ENCODE measurements around the gene SSRP1.

Gene SSRP1

GRCh38 chr11:57320719-57321387 lies 14.8 kb downstream of the SSRP1 start:
- peaks cover 0 to 4% (median 0%) of the 10 kb centered on the region in 5 donors for H3K27me3 ChIP-seq (ENCODE audit: control insufficient read depth in 5 of 5, insufficient read depth in 4 of 5, low read length in 5 of 5)
- H3K4me1 ChIP-seq (ENCODE audit: control insufficient read depth in 5 of 5, insufficient read depth in 5 of 5, low read length in 5 of 5): peaks cover 44 to 89% (median 84%) of the 10 kb centered on the region in 5 donors
- peak overlapping the region; percentile 60 to 85 (median 80) for H3K4me3 ChIP-seq (ENCODE audit: low read depth in 1 of 5, low read length in 5 of 5)
- H3K9me3 ChIP-seq (ENCODE audit: control insufficient read depth in 5 of 5, low read length in 5 of 5): no peaks in the 10 kb centered on the region
- H3K27ac ChIP-seq (ENCODE audit: low read depth, low read length): peak overlapping the region; percentile 96
- peaks cover 0 to 39% (median 30%) of the 10 kb centered on the region in 5 donors for H3K36me3 ChIP-seq (ENCODE audit: control insufficient read depth in 5 of 5, insufficient read depth in 5 of 5, low read length in 5 of 5)
- peak overlapping the region; percentile 41 to 97 (median 60) for H3K9ac ChIP-seq (ENCODE audit: low read length in 5 of 5)

GRCh38 chr11:57320067-57320718 lies 15.5 kb downstream of the SSRP1 start:
- H3K36me3 ChIP-seq (ENCODE audit: control insufficient read depth in 5 of 5, insufficient read depth in 5 of 5, low read length in 5 of 5): peaks cover 0 to 45% (median 33%) of the 10 kb centered on the region in 5 donors
- H3K4me1 ChIP-seq (ENCODE audit: control insufficient read depth in 5 of 5, insufficient read depth in 5 of 5, low read length in 5 of 5): peaks cover 37 to 89% (median 84%) of the 10 kb centered on the region in 5 donors
- H3K9me3 ChIP-seq (ENCODE audit: control insufficient read depth in 5 of 5, low read length in 5 of 5): no peaks in the 10 kb centered on the region
- peak overlapping the region; percentile 96 for H3K27ac ChIP-seq (ENCODE audit: low read depth, low read length)
- H3K4me3 ChIP-seq (ENCODE audit: low read depth in 1 of 5, low read length in 5 of 5): peak overlapping the region in 4 of 5 donors; percentile 27 to 80 (median 40)
- H3K27me3 ChIP-seq (ENCODE audit: control insufficient read depth in 5 of 5, insufficient read depth in 4 of 5, low read length in 5 of 5): peaks cover 0 to 4% (median 0%) of the 10 kb centered on the region in 5 donors
- peak overlapping the region in 4 of 5 donors; percentile 6 to 91 (median 53) for H3K9ac ChIP-seq (ENCODE audit: low read length in 5 of 5)

- Histone ChIP-seq H3K4me1 (ENCODE audit: control insufficient read depth in 5 of 5, insufficient read depth in 5 of 5, low read length in 5 of 5) (peaks cover 37 to 96% (median 92%) of the 10 kb centered on the region in 5 donors), H3K27me3 (ENCODE audit: control insufficient read depth in 5 of 5, insufficient read depth in 4 of 5, low read length in 5 of 5) (peaks cover 0 to 4% (median 0%) of the 10 kb centered on the region in 5 donors), H3K9ac (ENCODE audit: low read length in 5 of 5) (peak overlapping the region in 1 of 5 donors; percentile 31), H3K36me3 (ENCODE audit: control insufficient read depth in 5 of 5, insufficient read depth in 5 of 5, low read length in 5 of 5) (peaks cover 0 to 65% (median 53%) of the 10 kb centered on the region in 5 donors), H3K4me3 (ENCODE audit: low read depth in 1 of 5, low read length in 5 of 5) (peak overlapping the region in 4 of 5 donors; percentile 25 to 49 (median 32)), H3K27ac (ENCODE audit: low read depth, low read length) (peak overlapping the region; percentile 66), H3K9me3 (ENCODE audit: control insufficient read depth in 5 of 5, low read length in 5 of 5) (no peaks in the 10 kb centered on the region)
Observed at GRCh38 chr11:57318178-57318577, 17.5 kb downstream of the SSRP1 start.

- Histone ChIP-seq H3K27ac (ENCODE audit: low read depth, low read length) (peak overlapping the region; percentile 66), H3K9me3 (ENCODE audit: control insufficient read depth in 5 of 5, low read length in 5 of 5) (no peaks in the 10 kb centered on the region), H3K4me1 (ENCODE audit: control insufficient read depth in 5 of 5, insufficient read depth in 5 of 5, low read length in 5 of 5) (peaks cover 36 to 94% (median 91%) of the 10 kb centered on the region in 5 donors), H3K9ac (ENCODE audit: low read length in 5 of 5) (peak overlapping the region in 2 of 5 donors; percentile 30 to 40), H3K36me3 (ENCODE audit: control insufficient read depth in 5 of 5, insufficient read depth in 5 of 5, low read length in 5 of 5) (peaks cover 0 to 75% (median 64%) of the 10 kb centered on the region in 5 donors), H3K4me3 (ENCODE audit: low read depth in 1 of 5, low read length in 5 of 5) (peak overlapping the region in 2 of 5 donors; percentile 23), H3K27me3 (ENCODE audit: control insufficient read depth in 5 of 5, insufficient read depth in 4 of 5, low read length in 5 of 5) (no peaks in the 10 kb centered on the region)
Observed at GRCh38 chr11:57316017-57316416, 19.7 kb downstream of the SSRP1 start.

- Histone ChIP-seq H3K27ac (ENCODE audit: low read depth, low read length) (peak overlapping the region; percentile 66), H3K36me3 (ENCODE audit: control insufficient read depth in 5 of 5, insufficient read depth in 5 of 5, low read length in 5 of 5) (peaks cover 0 to 75% (median 65%) of the 10 kb centered on the region in 5 donors), H3K4me1 (ENCODE audit: control insufficient read depth in 5 of 5, insufficient read depth in 5 of 5, low read length in 5 of 5) (peaks cover 38 to 94% (median 91%) of the 10 kb centered on the region in 5 donors), H3K27me3 (ENCODE audit: control insufficient read depth in 5 of 5, insufficient read depth in 4 of 5, low read length in 5 of 5) (no peaks in the 10 kb centered on the region), H3K4me3 (ENCODE audit: low read depth in 1 of 5, low read length in 5 of 5) (no peak overlapping the region), H3K9ac (ENCODE audit: low read length in 5 of 5) (peak overlapping the region in 1 of 5 donors; percentile 40), H3K9me3 (ENCODE audit: control insufficient read depth in 5 of 5, low read length in 5 of 5) (no peaks in the 10 kb centered on the region)
Observed at GRCh38 chr11:57315491-57315890, 20.2 kb downstream of the SSRP1 start.

- Histone ChIP-seq H3K4me3 (ENCODE audit: low read depth in 1 of 5, low read length in 5 of 5) (no peak overlapping the region), H3K27me3 (ENCODE audit: control insufficient read depth in 5 of 5, insufficient read depth in 4 of 5, low read length in 5 of 5) (no peaks in the 10 kb centered on the region), H3K27ac (ENCODE audit: low read depth, low read length) (peak overlapping the region; percentile 96), H3K9ac (ENCODE audit: low read length in 5 of 5) (no peak overlapping the region), H3K36me3 (ENCODE audit: control insufficient read depth in 5 of 5, insufficient read depth in 5 of 5, low read length in 5 of 5) (peaks cover 0 to 80% (median 69%) of the 10 kb centered on the region in 5 donors), H3K9me3 (ENCODE audit: control insufficient read depth in 5 of 5, low read length in 5 of 5) (no peaks in the 10 kb centered on the region), H3K4me1 (ENCODE audit: control insufficient read depth in 5 of 5, insufficient read depth in 5 of 5, low read length in 5 of 5) (peaks cover 48 to 96% (median 93%) of the 10 kb centered on the region in 5 donors)
Observed at GRCh38 chr11:57314221-57314973, 21.3 kb downstream of the SSRP1 start.

- Histone ChIP-seq H3K36me3 (ENCODE audit: control insufficient read depth in 5 of 5, insufficient read depth in 5 of 5, low read length in 5 of 5) (peaks cover 0 to 82% (median 76%) of the 10 kb centered on the region in 5 donors), H3K4me1 (ENCODE audit: control insufficient read depth in 5 of 5, insufficient read depth in 5 of 5, low read length in 5 of 5) (peaks cover 53 to 98% (median 95%) of the 10 kb centered on the region in 5 donors), H3K27me3 (ENCODE audit: control insufficient read depth in 5 of 5, insufficient read depth in 4 of 5, low read length in 5 of 5) (no peaks in the 10 kb centered on the region), H3K4me3 (ENCODE audit: low read depth in 1 of 5, low read length in 5 of 5) (no peak overlapping the region), H3K9me3 (ENCODE audit: control insufficient read depth in 5 of 5, low read length in 5 of 5) (no peaks in the 10 kb centered on the region), H3K9ac (ENCODE audit: low read length in 5 of 5) (no peak overlapping the region), H3K27ac (ENCODE audit: low read depth, low read length) (peak overlapping the region; percentile 96)
Observed at GRCh38 chr11:57313788-57314135, 21.9 kb downstream of the SSRP1 start.

GRCh38 chr11:57313071-57313787 lies 22.5 kb downstream of the SSRP1 start:
- Histone ChIP-seq H3K27ac (ENCODE audit: low read depth, low read length) (peak overlapping the region; percentile 96), H3K9ac (ENCODE audit: low read length in 5 of 5) (peak overlapping the region in 1 of 5 donors; percentile 45), H3K9me3 (ENCODE audit: control insufficient read depth in 5 of 5, low read length in 5 of 5) (no peaks in the 10 kb centered on the region), H3K4me1 (ENCODE audit: control insufficient read depth in 5 of 5, insufficient read depth in 5 of 5, low read length in 5 of 5) (peaks cover 52 to 98% (median 95%) of the 10 kb centered on the region in 5 donors), H3K4me3 (ENCODE audit: low read depth in 1 of 5, low read length in 5 of 5) (no peak overlapping the region), H3K36me3 (ENCODE audit: control insufficient read depth in 5 of 5, insufficient read depth in 5 of 5, low read length in 5 of 5) (peaks cover 0 to 79% (median 73%) of the 10 kb centered on the region in 5 donors), H3K27me3 (ENCODE audit: control insufficient read depth in 5 of 5, insufficient read depth in 4 of 5, low read length in 5 of 5) (no peaks in the 10 kb centered on the region)

GRCh38 chr11:57312511-57313021 lies 23.1 kb downstream of the SSRP1 start:
- Histone ChIP-seq H3K9ac (ENCODE audit: low read length in 5 of 5) (peak overlapping the region in 3 of 5 donors; percentile 24 to 84 (median 45)), H3K4me1 (ENCODE audit: control insufficient read depth in 5 of 5, insufficient read depth in 5 of 5, low read length in 5 of 5) (peaks cover 45 to 98% (median 95%) of the 10 kb centered on the region in 5 donors), H3K27me3 (ENCODE audit: control insufficient read depth in 5 of 5, insufficient read depth in 4 of 5, low read length in 5 of 5) (no peaks in the 10 kb centered on the region), H3K27ac (ENCODE audit: low read depth, low read length) (peak overlapping the region; percentile 96), H3K36me3 (ENCODE audit: control insufficient read depth in 5 of 5, insufficient read depth in 5 of 5, low read length in 5 of 5) (peaks cover 0 to 79% (median 70%) of the 10 kb centered on the region in 5 donors), H3K9me3 (ENCODE audit: control insufficient read depth in 5 of 5, low read length in 5 of 5) (no peaks in the 10 kb centered on the region), H3K4me3 (ENCODE audit: low read depth in 1 of 5, low read length in 5 of 5) (no peak overlapping the region)
